ENCODE measurements around the gene DHRS9. TPM values are rescaled to one million over a fixed set of nuclear protein-coding genes. Genes with fewer than 3 reads are reported as not detected.

Gene DHRS9
- polyA plus RNA-seq, 1 donor (not counting 4 experiments of a cell fraction or from before 2014, with no cell fraction given), result 3.3 TPM

GRCh38 chr2:169073211-169073962 lies 4.0 kb downstream of the DHRS9 start:
- no peaks in the 10 kb centered on the region for H3K9me3 ChIP-seq (ENCODE audit: control insufficient read depth, low read depth, low read length)
- no peak overlapping the region for H3K27ac ChIP-seq (ENCODE audit: control insufficient read depth, insufficient read depth, low read length)
- FAIRE-seq (no peak), DNase-seq (ENCODE audit: low read depth, low spot score) (no peak)
- H4K20me1 ChIP-seq (ENCODE audit: control insufficient read depth, extremely low read depth, insufficient read depth, low read length), result no peaks in the 10 kb centered on the region
- no peak overlapping the region for H3K9ac ChIP-seq (ENCODE audit: control insufficient read depth, extremely low read depth, insufficient read depth, low read length)
- H3K4me3 ChIP-seq (ENCODE audit: control insufficient read depth in 2 of 3, extremely low read depth in 1 of 3, insufficient read depth in 2 of 3, low read depth in 1 of 3, low read length in 3 of 3), result no peak overlapping the region
- TF ChIP-seq EZH2 (IDR thresholded peaks at IDR 0.05; ENCODE audit: low read length), result no peak
- no peak for TF ChIP-seq CTCF (optimal IDR thresholded peaks at IDR 0.05 in 1 of 3, IDR thresholded peaks at IDR 0.05 in 1 of 3, conservative IDR thresholded peaks at IDR 0.05 in 1 of 3; ENCODE audit: extremely low read depth in 1 of 3, insufficient read depth in 2 of 3, low read length in 3 of 3)
- no peak overlapping the region for H3K4me2 ChIP-seq (ENCODE audit: control insufficient read depth, extremely low read depth, insufficient read depth, low read depth, low read length)
- H3K79me2 ChIP-seq (ENCODE audit: control insufficient read depth, insufficient read depth, low read length), result no peaks in the 10 kb centered on the region
- no peaks in the 10 kb centered on the region for H3K36me3 ChIP-seq (ENCODE audit: control insufficient read depth in 2 of 2, extremely low read depth in 1 of 2, insufficient read depth in 2 of 2, low read length in 2 of 2)
- H3K4me1 ChIP-seq (ENCODE audit: control insufficient read depth, extremely low read depth, insufficient read depth, low read length), result peaks cover 30% of the 10 kb centered on the region
- dilution Hi-C loops (cut with MboI; ENCODE audit: extremely low pct_ligation_motif_present, low sequenced_read_pairs), result no loop called here
- H3K9me1 ChIP-seq (ENCODE audit: control insufficient read depth, extremely low read depth, insufficient read depth, low read length), result no peaks in the 10 kb centered on the region
- H2AFZ ChIP-seq (ENCODE audit: control insufficient read depth, low read length), result no peak overlapping the region
- H3K27me3 ChIP-seq (ENCODE audit: control insufficient read depth, extremely low read depth, insufficient read depth, low read length), result no peaks in the 10 kb centered on the region

- no peak overlapping the region for H3K9ac ChIP-seq (ENCODE audit: control insufficient read depth, extremely low read depth, insufficient read depth, low read length)
- DNase-seq (ENCODE audit: low read depth, low spot score), result no peak
- no peaks in the 10 kb centered on the region for H3K79me2 ChIP-seq (ENCODE audit: control insufficient read depth, insufficient read depth, low read length)
- H2AFZ ChIP-seq (ENCODE audit: control insufficient read depth, low read length), result no peak overlapping the region
- no peak overlapping the region for H3K4me2 ChIP-seq (ENCODE audit: control insufficient read depth, extremely low read depth, insufficient read depth, low read depth, low read length)
- dilution Hi-C loops (cut with MboI; ENCODE audit: extremely low pct_ligation_motif_present, low sequenced_read_pairs), result no loop called here
- H3K36me3 ChIP-seq (ENCODE audit: control insufficient read depth in 2 of 2, extremely low read depth in 1 of 2, insufficient read depth in 2 of 2, low read length in 2 of 2), result no peaks in the 10 kb centered on the region
- H4K20me1 ChIP-seq (ENCODE audit: control insufficient read depth, extremely low read depth, insufficient read depth, low read length), result no peaks in the 10 kb centered on the region
- TF ChIP-seq EZH2 (IDR thresholded peaks at IDR 0.05; ENCODE audit: low read length), result no peak
- TF ChIP-seq CTCF (optimal IDR thresholded peaks at IDR 0.05 in 1 of 3, IDR thresholded peaks at IDR 0.05 in 1 of 3, conservative IDR thresholded peaks at IDR 0.05 in 1 of 3; ENCODE audit: extremely low read depth in 1 of 3, insufficient read depth in 2 of 3, low read length in 3 of 3), result no peak
- H3K27me3 ChIP-seq (ENCODE audit: control insufficient read depth, extremely low read depth, insufficient read depth, low read length), result no peaks in the 10 kb centered on the region
- H3K9me1 ChIP-seq (ENCODE audit: control insufficient read depth, extremely low read depth, insufficient read depth, low read length), result no peaks in the 10 kb centered on the region
- FAIRE-seq, result peak; percentile 57
- no peaks in the 10 kb centered on the region for H3K9me3 ChIP-seq (ENCODE audit: control insufficient read depth, low read depth, low read length)
- H3K4me1 ChIP-seq (ENCODE audit: control insufficient read depth, extremely low read depth, insufficient read depth, low read length), result peaks cover 26% of the 10 kb centered on the region
- H3K27ac ChIP-seq (ENCODE audit: control insufficient read depth, insufficient read depth, low read length), result no peak overlapping the region
- no peak overlapping the region for H3K4me3 ChIP-seq (ENCODE audit: control insufficient read depth in 2 of 3, extremely low read depth in 1 of 3, insufficient read depth in 2 of 3, low read depth in 1 of 3, low read length in 3 of 3)
These were observed 4.8 kb downstream of the DHRS9 start for GRCh38 chr2:169073963-169074751.
